HG03521 (cell line): ENCODE data around the gene SUCO.

ENCODE experiments used
- ATAC-seq: cut with Tn5 transposase; IDR thresholded peaks from one replicate; pipeline ENCODE4 v1.9.1; 2021; ENCODE audit warnings: mild to moderate bottlenecking, moderate library complexity; ENCODE audit not compliant: unreplicated experiment

The SUCO gene

DNA sequence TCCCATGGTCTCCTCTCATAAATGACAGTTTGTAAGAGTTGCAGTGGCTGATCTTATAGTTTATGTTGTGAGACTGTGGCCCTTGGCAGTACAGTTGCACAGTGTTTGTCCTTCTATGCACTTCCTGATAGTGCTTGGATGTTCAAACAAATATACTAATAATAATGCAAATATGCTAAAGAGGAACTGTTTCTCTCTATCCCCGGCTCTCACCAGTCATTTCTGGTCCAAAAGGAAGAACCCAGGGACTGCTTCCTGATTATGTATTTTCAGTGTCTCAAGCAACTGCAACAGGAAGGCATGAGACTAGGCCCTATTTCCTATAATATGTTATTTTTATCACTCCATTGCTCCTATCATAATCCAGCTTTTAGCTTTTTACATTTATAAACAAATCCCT is 17.0 kb upstream of the SUCO start:
- no peak for ATAC-seq

DNA sequence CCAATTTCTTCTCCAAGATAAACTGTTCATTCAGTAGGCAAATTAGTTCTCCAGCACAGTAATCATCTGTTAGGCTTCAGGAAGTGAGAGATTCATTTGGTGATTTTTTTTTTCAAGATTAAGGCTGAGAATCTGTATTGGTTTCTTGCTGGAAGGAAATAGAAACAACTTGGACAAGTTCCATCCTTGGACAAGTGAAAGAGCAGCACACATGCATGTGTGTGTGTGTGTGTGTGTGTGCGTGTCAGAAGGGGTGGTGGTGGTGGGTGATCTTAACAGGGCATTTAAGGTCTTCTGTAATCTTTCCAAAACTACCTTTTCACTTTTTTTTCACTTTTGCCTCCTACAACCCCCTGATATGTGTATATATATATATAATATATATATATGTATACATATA is 15.9 kb upstream of the SUCO start:
- ATAC-seq = no peak

GRCh38 chr1:172517545-172517944 is 15.4 kb upstream of the SUCO start:
- no peak for ATAC-seq

GRCh38 chr1:172529304-172529703 is 3.6 kb upstream of the SUCO start:
- ATAC-seq = no peak

GRCh38 chr1:172530000-172530399 is 3.0 kb upstream of the SUCO start:
- no peak for ATAC-seq

DNA sequence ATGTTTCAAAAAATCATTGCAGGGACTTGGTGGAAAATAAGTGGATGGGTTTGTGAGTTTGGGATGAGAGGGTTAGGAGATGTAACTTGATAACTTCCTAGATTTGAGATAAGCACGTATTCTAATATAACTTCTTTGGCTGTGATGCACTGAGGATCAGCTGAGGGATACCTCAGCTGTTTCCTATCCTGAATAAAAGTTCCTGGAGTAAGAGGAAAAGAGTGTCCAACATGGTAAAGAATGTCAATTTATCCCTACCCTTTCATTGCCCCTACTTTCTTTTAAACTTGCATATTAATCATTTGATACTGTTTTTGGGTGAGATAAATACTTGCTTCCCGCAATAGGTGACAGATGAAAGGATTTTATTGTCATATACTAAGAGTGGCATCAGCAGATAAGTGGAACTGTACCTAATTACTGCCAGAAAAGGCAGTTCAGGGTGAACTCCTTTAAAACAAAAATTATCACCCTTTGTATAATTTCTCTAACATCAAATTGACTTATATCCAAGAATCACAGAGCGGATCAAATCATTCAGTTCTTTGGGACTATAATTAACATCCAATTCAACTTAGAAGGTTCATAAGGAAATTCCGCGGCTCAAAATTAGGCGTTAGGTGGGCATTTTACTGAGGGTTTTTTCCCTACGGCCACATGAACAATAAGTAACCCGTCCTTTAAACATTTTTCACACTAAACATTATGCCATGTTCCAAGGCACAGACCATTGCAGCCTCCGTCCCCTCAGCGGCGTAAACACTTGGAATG is 1.4 kb upstream of the SUCO start:
- ATAC-seq = no peak

- ATAC-seq = peak; percentile 60
Measured at GRCh38 chr1:172532183-172532699, 709 bp upstream of the SUCO start.

DNA sequence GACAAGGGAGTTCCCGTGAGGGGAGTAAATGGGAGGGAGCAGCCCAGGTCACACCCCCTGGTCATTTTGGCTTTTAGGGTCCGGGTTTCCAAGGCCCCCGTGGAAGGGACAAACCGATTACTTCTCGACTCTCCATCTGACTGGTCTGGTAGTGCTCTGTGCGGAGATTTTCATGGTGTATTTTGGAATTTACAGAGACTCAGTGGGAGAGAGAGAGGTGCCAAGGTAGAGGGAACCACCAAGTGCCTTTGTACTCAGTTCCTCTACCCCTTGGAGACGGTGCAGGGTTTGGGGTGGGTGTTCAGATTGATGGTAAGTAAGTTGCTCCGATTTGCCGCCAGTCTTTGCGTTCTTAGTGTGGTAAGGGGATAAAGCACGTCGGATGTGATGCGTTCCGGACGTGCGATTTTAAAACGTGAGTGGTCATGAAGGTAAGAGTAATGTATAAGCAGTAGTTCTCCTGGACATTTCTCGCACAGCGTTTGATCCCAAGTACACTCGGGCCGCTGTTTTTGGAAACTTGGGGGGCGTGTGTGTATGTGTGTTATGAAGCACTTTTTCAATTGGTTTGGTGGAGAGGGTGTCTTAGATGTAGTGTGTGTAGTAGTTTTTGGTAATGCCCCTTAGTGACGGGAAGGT is 682 bp downstream of the SUCO start:
- ATAC-seq = peak; percentile 18

DNA sequence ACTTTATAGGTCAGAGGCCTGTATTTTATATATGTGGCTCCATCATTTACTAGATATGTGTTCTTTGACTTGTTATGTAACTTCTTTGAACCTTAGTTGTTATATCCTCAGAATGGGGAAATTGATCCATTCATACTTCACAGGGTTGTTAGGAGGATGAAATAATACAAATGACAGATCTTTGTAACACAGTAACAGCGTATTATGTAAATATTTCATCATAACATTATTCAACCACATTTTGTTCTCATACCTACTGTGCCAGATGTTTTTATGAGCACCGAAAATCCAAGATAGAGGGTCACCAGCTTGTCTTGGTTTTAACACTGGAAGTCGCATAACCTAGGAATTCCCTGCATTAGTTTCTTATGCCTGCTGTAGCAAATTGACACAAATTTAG is 3.3 kb downstream of the SUCO start:
- ATAC-seq = no peak

GRCh38 chr1:172537366-172537765 is 4.4 kb downstream of the SUCO start:
- ATAC-seq = no peak

DNA sequence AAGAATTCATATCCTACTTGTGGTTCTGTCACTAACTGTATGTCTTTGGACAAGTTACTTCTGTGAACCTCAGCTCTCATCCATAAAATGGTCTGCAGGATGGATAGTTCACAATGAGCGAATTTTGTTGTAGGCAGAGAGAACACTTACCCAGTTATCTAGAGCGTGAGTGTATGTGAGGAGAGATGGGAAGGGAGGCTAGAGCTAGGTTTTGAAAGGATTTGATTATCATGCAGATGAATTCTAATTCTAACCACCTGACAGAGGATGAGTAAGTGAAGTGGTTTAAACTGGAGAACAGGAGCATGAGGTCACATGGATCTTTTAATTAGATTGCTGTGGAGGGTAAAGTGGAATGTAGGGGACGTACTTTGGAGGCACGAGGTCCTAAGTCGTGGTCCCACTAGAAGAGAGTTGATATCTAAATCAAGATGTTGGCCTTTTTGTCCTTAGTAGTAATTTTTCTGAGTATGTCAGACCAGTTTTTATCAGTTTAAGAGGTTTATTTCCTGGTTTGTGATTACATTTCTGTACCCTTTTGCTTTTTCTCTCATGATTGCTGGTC is 5.0 kb downstream of the SUCO start:
- no peak for ATAC-seq

DNA sequence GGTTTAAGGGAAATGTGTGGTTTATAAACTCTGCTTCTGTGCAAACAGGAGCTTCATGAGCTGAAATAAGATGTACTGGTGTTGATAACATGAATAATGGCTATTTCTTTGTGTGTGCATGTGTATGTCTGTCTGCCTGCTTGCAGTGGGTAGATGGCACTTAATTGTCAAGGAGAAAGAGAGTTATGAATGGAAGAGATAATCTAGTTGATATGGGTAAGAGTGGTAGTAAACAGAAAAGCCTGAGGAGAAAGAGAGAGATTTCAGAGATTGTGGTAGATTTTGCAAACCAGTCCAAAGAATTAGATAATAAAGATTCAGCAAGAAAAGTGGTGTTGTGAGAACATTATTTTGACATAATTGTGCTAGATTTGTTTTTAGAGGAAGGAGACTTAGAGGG is 7.7 kb downstream of the SUCO start:
- ATAC-seq = no peak

- ATAC-seq = no peak
Measured at GRCh38 chr1:172544481-172545104, 11.6 kb downstream of the SUCO start.

GRCh38 chr1:172545396-172546004 is 12.6 kb downstream of the SUCO start:
- ATAC-seq = peak; percentile 73

DNA sequence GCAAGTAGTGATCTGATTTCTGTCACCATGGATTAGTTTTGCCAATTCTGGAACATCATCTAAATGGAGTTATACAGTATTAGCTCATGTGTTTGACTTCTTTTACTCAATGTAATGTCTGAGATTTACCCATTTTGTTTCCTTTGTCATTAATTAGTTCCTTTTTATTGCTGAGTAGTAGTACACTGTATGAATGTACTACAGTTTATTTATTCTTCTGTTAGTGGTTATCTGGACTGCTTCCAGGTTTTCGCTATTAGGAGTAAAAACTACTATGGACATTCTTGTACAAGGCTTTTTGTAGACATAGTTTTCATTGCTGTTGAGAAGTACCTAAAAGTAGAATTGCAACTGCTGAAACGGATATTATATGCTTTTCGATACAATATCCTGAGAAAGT is 14.1 kb downstream of the SUCO start:
- no peak for ATAC-seq

GRCh38 chr1:172549621-172550280 is 16.8 kb downstream of the SUCO start:
- ATAC-seq = no peak

DNA sequence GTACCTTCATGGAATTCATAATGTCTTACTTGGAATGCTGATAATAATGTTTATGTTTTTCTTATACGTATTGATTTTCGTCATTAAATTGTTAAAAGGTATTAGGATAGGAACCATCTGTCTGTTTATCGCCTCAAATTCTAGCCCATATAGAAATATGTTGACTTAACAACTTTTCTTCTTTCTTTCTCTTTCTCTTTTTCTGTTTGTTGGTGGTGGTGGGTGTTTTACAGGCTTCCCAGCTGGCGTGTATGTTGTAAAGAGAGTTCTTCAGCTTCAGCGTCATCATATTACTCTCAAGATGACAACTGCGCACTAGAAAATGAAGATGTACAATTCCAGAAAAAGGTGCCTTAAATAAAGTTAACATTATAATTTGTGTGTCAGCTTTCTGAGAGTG is 18.3 kb downstream of the SUCO start:
- no peak for ATAC-seq

DNA sequence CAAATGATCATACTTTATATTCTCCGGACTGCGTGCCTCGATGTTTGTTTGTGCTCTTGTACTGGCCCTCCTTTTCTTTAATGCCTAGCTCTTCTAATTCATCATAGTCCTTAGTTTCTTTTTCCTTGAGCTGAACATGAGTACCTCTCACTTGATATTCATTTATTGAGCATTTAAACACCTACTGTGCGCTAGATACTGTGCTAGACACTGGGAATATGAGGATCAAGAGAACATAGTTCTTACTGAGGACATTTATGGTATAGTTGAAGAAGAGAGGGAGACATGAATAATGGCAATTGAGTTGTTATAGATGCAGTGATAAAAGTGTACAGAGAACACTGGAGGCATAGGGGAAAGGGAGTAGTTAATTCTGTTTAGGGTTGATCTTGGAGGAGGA is 22.0 kb downstream of the SUCO start:
- no peak for ATAC-seq

GRCh38 chr1:172556461-172556860 is 23.5 kb downstream of the SUCO start:
- no peak for ATAC-seq

DNA sequence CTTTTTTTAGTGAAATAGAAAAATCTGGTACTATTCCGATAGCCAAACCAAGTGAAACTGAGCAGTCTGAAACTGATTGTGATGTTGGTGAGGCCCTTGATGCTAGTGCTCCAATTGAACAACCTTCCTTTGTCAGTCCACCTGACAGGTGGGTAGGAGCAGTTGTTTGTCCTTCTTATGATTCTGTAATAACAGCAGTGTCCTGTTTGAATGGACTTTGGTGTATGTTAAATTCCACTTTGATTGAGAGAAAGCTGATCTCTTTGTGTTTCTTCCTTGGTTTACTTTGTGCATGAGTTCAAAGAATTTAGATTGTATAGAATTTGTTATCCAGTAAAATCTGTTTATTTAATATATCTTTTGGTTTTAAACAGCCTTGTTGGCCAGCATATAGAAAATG is 24.3 kb downstream of the SUCO start:
- no peak for ATAC-seq
